ENCODE data around the gene BCR. TPM values are rescaled to one million over a fixed set of nuclear protein-coding genes. Genes with fewer than 3 reads are reported as not detected.
A peak's percentile ranks its signal among the peaks of the same experiment; 100 is the strongest.

BCR gene
- total RNA-seq, 1 donor from 2014 or later = 30.0 TPM

DNA sequence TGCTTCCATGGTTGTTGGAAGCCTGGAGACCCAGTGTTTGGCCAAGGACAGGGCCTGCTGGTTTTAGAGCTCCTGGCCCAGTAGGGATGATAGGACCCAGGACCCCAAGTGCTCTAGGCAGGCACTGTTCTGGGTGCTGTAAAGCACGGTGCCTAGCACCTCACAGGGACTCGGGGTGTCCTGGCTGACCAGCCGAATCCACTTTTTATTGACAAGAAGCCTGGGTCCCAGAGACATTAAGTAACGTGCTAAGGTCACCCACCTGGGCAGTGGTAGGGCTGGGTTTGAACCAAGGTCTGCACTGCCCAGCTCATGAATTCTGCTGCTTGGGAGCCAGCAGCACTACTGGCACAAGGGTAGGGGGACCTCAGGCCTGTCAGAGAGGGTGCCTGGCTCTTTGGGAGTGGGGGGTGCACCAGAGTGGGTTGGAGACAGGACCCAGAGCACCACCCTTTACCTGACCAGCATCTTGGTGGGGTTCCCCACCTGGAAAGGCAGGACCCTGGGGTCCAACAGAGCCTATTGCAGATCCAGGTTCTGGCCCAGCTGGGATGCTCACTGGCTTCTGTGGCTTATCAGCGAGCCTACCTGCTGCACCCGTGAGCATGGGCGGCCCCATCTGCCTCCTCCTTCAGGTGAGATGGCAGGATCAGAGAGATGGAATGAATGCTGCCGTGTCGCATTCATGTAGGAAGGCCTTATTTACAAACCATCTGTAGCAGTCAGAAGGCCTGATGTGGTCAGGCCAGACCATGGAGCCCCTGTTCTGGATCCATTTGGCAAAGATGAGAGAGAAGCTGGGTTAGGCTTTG, 52.0 kb downstream of the BCR start:
- Mint-ChIP-seq H3K4me3 (ENCODE audit: unreplicated experiment) (no peak overlapping the region), H3K4me1 (ENCODE audit: low read depth) (peaks cover 40% of the 10 kb centered on the region), H3K9me3 (ENCODE audit: low read depth) (peaks cover 13% of the 10 kb centered on the region), H3K27me3 (ENCODE audit: low read depth) (no peaks in the 10 kb centered on the region), H3K36me3 (ENCODE audit: low read depth) (peaks cover 8% of the 10 kb centered on the region), H3K27ac (ENCODE audit: unreplicated experiment) (no peak overlapping the region)
- no peak for DNase-seq (ENCODE audit: low spot score)
- TF ChIP-seq, protein P1, sequence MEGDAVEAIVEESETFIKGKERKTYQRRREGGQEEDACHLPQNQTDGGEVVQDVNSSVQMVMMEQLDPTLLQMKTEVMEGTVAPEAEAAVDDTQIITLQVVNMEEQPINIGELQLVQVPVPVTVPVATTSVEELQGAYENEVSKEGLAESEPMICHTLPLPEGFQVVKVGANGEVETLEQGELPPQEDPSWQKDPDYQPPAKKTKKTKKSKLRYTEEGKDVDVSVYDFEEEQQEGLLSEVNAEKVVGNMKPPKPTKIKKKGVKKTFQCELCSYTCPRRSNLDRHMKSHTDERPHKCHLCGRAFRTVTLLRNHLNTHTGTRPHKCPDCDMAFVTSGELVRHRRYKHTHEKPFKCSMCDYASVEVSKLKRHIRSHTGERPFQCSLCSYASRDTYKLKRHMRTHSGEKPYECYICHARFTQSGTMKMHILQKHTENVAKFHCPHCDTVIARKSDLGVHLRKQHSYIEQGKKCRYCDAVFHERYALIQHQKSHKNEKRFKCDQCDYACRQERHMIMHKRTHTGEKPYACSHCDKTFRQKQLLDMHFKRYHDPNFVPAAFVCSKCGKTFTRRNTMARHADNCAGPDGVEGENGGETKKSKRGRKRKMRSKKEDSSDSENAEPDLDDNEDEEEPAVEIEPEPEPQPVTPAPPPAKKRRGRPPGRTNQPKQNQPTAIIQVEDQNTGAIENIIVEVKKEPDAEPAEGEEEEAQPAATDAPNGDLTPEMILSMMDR (IDR thresholded peaks at IDR 0.05) = no peak

DNA sequence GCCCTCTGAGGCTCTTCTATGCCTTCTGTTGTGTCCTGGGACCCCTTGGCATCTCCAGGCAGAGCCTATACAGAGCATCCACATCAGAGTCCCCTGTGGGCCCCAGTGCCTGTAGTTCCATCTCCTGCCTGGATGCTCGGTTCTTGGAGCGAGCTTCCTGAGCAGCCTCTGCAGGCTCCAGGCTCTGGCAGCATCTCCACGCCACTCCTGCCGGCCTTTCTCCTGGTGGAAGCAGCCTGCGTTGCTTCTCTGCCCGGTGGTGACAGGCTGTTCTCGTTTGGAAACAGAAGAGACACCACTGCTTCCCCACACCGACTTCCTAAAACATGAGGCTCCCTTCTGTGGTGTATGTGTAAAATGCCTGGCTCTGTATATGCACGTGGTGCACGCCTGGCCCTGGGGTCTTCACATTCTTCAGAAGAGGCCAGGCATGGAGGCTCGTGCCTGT, 52.8 kb downstream of the BCR start:
- peak overlapping the region; percentile 17 for H3K27ac Mint-ChIP-seq (ENCODE audit: unreplicated experiment)
- TF ChIP-seq, protein P1 (IDR thresholded peaks at IDR 0.05) = no peak
- no peaks in the 10 kb centered on the region for H3K27me3 Mint-ChIP-seq (ENCODE audit: low read depth)
- H3K36me3 Mint-ChIP-seq (ENCODE audit: low read depth) = peaks cover 8% of the 10 kb centered on the region
- peaks cover 42% of the 10 kb centered on the region for H3K4me1 Mint-ChIP-seq (ENCODE audit: low read depth)
- H3K9me3 Mint-ChIP-seq (ENCODE audit: low read depth) = peaks cover 12% of the 10 kb centered on the region
- no peak for DNase-seq (ENCODE audit: low spot score)
- no peak overlapping the region for H3K4me3 Mint-ChIP-seq (ENCODE audit: unreplicated experiment)

DNA sequence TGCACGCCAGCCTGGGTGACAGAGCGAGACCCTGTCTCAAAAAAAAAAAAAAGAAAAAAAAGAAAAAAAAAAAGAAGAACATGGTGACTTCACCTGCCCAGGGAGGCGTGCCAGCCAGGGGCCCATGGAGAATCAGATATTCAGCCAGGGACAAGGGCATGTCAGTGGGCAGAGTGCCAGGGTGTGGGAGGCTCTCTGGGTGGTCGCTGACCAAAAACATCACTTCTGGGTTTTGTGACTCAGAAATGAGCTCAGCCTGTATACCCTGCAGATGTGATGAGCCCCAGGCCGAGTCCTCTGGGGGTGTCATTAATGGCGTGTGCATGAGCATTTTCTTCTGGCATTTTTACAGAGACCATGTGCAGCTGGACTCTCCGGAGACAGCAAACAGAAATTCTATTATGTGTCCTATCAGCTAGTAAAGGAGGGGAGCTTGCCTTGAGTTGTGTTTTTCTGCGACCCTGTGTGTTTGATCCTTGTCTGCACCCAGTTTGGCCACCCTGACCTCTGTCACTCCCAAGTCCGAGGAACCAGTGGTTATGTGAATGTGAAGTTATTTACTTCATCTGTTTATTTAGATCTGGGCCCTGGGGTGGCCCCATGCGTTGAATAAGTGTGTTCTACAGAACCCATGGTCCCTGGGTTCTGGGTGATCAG, 53.6 kb downstream of the BCR start:
- peaks cover 45% of the 10 kb centered on the region for H3K4me1 Mint-ChIP-seq (ENCODE audit: low read depth)
- no peak overlapping the region for H3K27ac Mint-ChIP-seq (ENCODE audit: unreplicated experiment)
- peaks cover 6% of the 10 kb centered on the region for H3K9me3 Mint-ChIP-seq (ENCODE audit: low read depth)
- no peaks in the 10 kb centered on the region for H3K27me3 Mint-ChIP-seq (ENCODE audit: low read depth)
- H3K36me3 Mint-ChIP-seq (ENCODE audit: low read depth) = peaks cover 4% of the 10 kb centered on the region
- DNase-seq (ENCODE audit: low spot score) = no peak
- TF ChIP-seq, protein P1 (IDR thresholded peaks at IDR 0.05) = no peak
- H3K4me3 Mint-ChIP-seq (ENCODE audit: unreplicated experiment) = no peak overlapping the region

DNA sequence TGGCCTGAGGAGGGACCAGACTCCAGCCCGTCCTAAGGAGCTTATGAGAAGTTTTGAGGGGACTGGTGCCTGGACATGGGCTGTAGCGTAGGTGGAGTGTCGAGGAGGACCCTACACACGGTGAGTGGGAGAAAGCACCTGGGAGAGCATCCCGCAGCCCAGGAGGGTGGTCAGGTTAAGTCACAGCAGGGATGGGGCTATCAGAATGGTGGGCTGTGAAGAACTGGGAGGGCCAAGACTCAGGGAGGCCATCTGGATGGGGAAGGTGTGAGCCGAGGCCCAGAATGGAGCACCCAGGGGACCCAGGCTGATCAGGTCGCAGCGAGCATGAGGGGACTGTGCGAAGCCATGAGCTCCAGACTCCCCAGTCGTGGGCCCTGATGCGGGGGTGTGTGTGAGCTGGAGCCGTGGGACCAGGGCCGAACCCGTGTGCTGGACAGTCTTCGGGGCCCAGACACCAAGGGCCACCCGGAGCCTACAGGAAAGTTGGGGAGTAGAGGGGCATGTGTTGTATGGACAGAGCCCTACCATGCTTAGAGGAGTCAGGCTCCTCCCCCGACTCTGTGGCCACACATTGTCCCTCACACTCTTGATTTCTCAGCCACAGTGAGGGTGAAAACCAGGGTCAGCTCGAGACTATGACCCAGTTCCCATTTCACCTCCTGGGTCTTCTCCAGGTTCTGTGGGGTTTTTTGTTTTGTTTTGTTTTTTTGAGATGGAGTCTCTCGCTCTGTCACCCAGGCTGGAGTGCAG, 54.3 kb downstream of the BCR start:
- Mint-ChIP-seq H3K27me3 (ENCODE audit: low read depth) (no peaks in the 10 kb centered on the region), H3K36me3 (ENCODE audit: low read depth) (peaks cover 2% of the 10 kb centered on the region), H3K4me1 (ENCODE audit: low read depth) (peaks cover 45% of the 10 kb centered on the region)

More for the DNA sequence above, 54.3 kb downstream of the BCR start:
- no peaks in the 10 kb centered on the region for H3K9me3 Mint-ChIP-seq (ENCODE audit: low read depth)
- no peak overlapping the region for H3K27ac Mint-ChIP-seq (ENCODE audit: unreplicated experiment)
- no peak for DNase-seq (ENCODE audit: low spot score)
- H3K4me3 Mint-ChIP-seq (ENCODE audit: unreplicated experiment) = no peak overlapping the region
- TF ChIP-seq, protein P1 (IDR thresholded peaks at IDR 0.05) = no peak
